Stimulated activated CD4-positive, alpha-beta T cell treated with anti-CD3 and anti-CD28 coated beads, Interleukin-4, amount 100 ng/mL, for 4 hours (primary cell): ENCODE results near the gene PLPP3.
"Not testable (repeated sequence)": the region's sequence is repeated elsewhere in the genome, so short reads cannot be mapped to it uniquely, and the experiment has no call there.

Experiments used
- DNase-seq, 2 experiments: peaks; one replicate each; pipeline ENCODE4 v3.0.0-alpha.2; 2020

PLPP3 gene

DNA sequence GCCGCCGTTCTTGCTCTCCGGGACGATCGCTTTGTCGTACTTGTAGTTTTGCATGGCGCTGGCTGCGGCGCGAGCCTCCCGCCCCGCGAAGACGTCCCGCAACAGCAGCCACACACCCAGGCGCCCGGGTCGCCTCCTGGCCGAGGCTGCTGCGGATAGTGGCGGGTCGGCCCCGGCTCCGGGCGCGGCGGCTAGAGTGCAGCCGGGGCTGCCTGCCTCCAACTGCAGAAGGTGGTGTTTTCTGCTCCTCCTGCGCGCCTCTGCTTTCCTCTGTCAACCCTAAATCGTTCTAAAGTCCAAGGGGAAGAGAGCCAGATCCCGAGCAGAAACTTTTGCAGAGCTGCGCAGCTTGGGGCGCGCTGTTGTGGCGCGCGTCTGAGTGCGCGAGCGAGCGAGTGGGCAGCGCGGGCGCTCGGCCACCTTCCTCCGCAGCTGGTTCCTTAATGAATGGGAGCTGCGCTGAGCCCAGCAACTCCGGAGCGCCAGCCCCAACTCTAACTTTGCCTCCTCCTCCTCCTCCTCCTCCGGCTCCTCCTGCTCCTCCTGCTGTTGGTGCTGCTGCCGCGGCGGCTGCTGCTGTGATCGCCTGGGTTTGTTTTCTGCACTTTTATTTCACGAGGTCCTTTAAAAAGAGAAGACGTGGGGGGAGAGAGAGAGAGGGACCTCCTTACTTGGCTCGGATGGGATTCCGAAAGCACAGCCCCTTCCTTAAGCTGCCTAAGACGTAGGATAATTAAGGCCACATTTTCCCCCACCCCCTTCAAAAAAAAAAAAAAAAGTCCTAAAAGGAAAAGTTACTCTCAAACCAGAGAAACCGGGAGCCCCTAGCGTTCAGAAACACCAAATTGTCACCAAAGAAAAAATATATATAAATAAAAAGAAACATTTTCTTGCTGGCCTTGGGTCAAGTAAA lies at the start of gene PLPP3:
Gene PLPP3 (minus strand): TSS at position 601 of the 913 bp plus-strand sequence. CDS start 547 bp downstream, at position 54.
- DNase-seq, result no peak

- DNase-seq, result no peak
These were observed 48.3 kb upstream of the PLPP3 start for GRCh38 chr1:56627636-56628039.

- DNase-seq, result no peak
These were observed 47.8 kb upstream of the PLPP3 start for GRCh38 chr1:56627019-56627635.

DNA sequence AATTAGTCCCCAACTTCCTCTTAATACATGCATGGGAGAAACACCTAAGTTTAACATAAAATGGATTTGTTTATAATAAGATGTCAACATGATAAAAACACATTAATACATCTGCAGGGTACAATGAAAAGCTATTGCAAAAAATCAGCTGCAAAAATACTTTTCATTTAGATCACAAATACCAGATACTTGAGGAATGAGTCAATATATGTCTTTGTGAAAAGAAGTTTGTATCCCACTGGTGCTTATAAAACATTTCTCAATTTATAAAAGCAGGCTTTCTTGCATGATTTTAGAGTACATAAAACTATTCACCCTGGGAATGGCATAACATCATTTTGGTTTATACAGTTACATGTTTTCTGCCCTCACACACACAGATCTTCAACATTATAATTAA lies 47.2 kb upstream of the PLPP3 start:
- no peak for DNase-seq

DNA sequence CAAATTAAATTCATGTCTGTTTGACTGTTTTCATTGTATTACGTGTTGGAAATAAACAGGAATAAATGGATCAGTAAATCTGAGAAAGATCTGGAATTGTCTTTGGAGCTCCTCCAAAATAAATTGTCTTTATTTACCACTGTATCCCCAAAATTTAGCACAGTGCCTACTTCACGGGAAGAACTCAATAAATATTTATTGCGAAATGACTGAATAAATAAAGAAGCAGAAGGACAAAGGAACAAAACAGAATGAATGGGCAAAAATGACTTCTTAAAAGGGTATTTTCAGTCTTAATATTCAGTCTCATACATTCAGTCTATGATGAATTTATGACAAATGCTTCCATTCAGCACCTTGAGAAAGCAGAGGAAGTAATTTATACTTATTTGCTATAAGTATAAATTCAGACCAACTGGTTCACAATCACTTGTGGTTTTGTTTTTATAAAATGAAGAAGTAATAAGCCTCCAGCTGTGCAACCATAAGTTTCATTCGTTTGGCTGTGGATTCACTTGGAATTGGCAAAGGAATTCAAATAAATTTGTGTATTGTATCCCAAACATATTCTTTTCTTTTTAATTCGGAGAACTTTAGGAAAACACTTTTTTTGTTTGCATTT lies 46.6 kb upstream of the PLPP3 start:
- DNase-seq, result no peak

GRCh38 chr1:56617141-56617540 lies 37.8 kb upstream of the PLPP3 start:
- no peak for DNase-seq

- DNase-seq, result not testable (repeated sequence)
These were observed 31.4 kb upstream of the PLPP3 start for GRCh38 chr1:56610770-56611169.

DNA sequence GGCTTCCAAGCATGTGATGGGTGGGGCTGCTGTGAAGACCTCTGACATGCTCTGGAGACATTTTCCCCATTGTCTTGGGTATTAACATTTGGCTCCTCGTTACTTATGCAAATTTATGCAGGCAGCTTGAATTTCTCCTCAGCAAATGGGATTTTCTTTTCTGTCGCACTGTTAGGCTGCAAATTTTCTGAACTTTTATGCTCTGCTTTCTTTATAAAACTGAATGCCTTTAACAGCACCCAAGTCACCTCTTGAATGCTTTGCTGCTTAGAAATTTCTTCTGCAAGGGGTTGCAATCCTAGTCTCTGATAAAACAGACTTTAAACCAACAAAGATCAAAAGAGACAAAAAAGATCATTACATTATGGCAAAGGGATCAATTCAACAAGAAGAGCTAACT lies 30.7 kb upstream of the PLPP3 start:
- DNase-seq, result not testable (repeated sequence)

GRCh38 chr1:56595397-56596191 lies 16.2 kb upstream of the PLPP3 start:
- not testable (repeated sequence) for DNase-seq

- DNase-seq, result no peak
These were observed 12.5 kb upstream of the PLPP3 start for GRCh38 chr1:56591909-56592308.

DNA sequence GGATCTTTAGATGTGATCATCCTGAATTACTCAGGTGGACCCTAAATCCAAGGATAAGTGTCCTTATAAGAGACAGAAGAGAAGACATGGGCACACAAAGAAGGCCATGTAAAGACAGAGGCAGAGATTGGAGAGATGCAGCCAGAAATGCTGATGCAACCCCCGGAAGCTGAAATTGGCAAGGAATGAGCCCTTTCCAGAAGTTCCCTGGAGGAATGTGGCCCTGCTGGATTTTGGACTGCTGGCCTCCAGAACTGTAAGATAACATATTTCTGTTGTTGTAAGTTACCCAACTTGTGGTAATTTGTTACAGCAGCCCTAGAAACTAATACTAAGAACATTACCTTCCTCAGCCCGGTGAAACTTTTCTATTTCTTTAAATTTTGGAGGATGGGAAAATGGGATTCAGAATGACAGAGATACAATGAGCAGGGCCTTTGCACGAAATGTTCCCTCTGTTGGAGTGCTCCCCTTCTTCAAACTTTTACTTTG lies 11.2 kb upstream of the PLPP3 start:
- DNase-seq, result no peak

GRCh38 chr1:56589369-56589768 lies 10.0 kb upstream of the PLPP3 start:
- no peak for DNase-seq

- DNase-seq, result no peak
These were observed 7.1 kb upstream of the PLPP3 start for GRCh38 chr1:56586502-56586901.

DNA sequence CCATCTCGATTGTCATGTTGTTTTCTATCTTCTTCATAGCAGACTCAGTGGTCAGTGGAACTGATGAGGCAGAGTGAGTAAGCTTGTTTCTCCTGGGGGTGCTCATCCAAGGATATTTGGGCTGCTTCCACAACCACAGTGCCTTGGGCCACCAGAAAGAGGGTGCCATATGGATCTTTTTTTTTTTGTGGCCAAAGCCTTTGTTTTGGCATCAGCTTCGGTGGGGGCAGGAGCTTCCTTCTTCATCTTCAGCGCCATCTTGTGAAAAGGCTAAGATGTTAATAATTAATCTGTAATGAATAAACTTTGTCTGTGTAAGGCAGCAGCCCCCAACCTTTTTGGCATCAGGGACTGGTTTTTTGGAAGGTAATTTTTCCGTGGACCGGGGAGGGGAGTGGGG lies 6.6 kb upstream of the PLPP3 start:
- no peak for DNase-seq

DNA sequence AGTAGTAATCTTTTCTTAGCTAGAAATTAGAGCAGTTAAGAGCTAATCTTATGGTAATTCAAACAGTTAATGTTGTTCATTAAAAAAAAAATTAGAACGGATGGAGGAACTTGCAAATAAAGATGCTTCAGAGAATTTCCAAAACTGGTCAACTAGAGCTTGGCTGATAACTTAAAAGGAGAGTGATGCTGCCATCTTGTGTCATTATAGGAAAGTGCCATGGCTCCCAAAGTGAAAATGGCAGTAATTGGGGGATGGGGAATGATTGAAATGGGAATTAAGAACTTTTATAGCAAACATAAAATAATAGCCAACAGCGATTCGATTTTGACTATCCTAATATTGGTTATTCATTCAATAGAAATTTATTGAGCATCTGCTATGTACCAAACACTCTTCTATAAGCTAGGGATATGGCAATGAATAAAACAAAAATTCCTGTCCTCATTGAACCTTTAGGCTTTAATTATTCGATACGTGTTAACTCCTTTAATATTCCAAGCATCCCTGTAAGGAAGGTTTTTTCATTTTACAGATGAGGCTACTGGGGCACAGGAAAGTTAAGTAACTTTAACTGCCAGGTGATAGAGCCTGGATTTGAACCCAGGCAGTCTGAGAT lies 5.7 kb upstream of the PLPP3 start:
- DNase-seq, result no peak

GRCh38 chr1:56583957-56584468 lies 4.7 kb upstream of the PLPP3 start:
- no peak for DNase-seq

DNA sequence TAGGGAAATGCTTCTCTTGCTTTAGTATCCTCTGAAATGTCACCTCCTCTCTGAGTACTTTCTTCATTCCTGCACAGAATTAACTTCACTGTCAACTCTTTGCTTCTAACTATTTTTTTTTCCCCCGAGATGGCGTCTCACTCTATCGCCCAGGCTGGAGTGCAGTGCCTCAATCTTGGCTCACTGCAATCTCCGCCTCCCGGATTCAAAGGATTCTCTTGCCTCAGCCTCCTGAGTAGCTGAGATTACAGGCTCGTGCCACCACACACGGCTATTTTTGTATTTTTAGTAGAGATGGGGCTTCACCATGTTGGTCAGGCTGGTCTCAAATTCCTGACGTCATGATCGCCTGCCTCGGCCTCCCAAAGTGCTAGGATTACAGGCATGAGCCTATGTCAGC lies 1.4 kb upstream of the PLPP3 start:
- no peak for DNase-seq

DNA sequence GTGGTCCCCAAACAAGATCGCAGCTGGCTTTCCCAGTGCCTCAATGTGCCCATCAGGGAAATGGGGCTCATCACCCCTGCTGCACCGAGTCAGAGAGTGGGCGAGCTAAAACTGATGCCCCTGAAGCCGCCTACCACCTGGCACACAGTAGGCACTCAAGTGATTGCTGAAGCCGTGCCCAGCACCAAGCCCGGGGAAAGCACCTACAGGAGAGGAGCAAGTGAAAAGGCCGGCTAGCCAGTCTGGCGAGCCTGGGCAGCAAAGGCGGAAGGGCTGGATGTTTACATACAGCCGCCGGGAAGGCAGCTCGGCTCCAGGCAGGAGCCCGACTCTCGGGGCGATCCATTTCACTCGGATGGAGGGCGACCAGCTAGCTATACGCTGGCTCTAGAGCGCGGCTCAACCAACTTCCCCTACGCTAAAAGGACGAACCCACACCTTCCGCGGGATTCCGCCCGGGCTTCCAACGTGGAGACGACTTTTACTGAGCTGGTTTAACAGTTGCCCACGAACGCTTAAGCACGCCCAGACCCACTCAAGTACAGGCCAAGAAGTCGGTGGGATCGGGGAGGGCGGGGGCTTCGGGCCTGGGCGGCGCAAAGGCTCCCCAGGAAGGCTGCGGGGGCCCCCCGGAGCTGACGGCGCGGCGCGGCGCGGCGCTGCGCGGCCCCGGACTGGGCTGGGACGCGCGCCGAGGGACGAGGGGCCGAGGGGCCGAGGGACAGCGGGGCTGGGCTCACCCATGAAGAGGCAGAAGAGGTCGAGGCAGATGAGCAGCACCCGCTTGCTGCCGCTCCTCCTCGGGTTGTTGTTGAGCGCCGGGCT lies 1.0 kb downstream of the PLPP3 start:
- no peak for DNase-seq

GRCh38 chr1:56577406-56578137 lies 1.8 kb downstream of the PLPP3 start:
- no peak for DNase-seq

- DNase-seq, result no peak
These were observed 2.4 kb downstream of the PLPP3 start for GRCh38 chr1:56576880-56577405.
